PFSK-1 (cell line): Measurements from ENCODE around the gene KRTAP27-1. TPM values are rescaled to one million over a fixed set of nuclear protein-coding genes. Genes with fewer than 3 reads are reported as not detected.

Experiments
- FOXP2 ChIP-seq: optimal IDR thresholded peaks from 2 replicates; pipeline ENCODE3; 2011; ENCODE audit warnings: borderline replicate concordance, control low read depth, inconsistent platforms; ENCODE audit not compliant: insufficient read depth; ENCODE audit errors: extremely low read length, extremely low read depth
- POLR2AphosphoS5 ChIP-seq: IDR thresholded peaks from 2 replicates; pipeline ENCODE4 v1.6.1; 2012; ENCODE audit warnings: low read depth, mild to moderate bottlenecking, control low read depth, low read length, moderate library complexity
- SIN3A ChIP-seq: IDR thresholded peaks from 2 replicates; pipeline ENCODE4 v1.6.1; 2012; ENCODE audit warnings: mild to moderate bottlenecking, low read length, moderate library complexity, borderline replicate concordance; ENCODE audit not compliant: insufficient read depth
- TAF1 ChIP-seq: IDR thresholded peaks from 2 replicates; pipeline ENCODE4 v1.6.1; 2012; ENCODE audit warnings: low read length, control low read depth, borderline replicate concordance; ENCODE audit not compliant: insufficient read depth
- polyA plus RNA-seq: library from polyadenylated mRNA; unstranded; fragments of >200 nt; gene quantifications from one replicate; pipeline ENCODE4 v1.2.1, GENCODE V29; 2012; ENCODE audit warnings: low read depth, missing spikeins; ENCODE audit not compliant: insufficient read length
- TF ChIP-seq, protein P1 (sequence below), 2 experiments: IDR thresholded peaks; 2 replicates each; pipeline versions ENCODE4 v1.6.1 to v1.8.0; 2011 to 2012; ENCODE audit warnings: low read depth in 2 of 2, low read length in 2 of 2, control low read depth in 1 of 2, inconsistent platforms in 1 of 2, mild to moderate bottlenecking in 1 of 2, moderate library complexity in 1 of 2; ENCODE audit not compliant: insufficient read depth in 1 of 2

Gene KRTAP27-1, protein sequence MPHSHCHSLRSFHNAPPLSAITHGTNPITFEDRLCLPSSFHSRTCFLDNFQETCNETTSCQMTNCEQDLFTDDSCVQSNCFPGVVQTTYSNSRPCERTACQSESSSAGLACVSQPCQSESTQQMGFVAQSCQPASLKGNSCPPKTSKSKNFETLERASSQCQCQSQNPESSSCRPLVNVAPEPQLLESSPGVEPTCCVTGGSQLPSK
- not detected for polyA plus RNA-seq

DNA sequence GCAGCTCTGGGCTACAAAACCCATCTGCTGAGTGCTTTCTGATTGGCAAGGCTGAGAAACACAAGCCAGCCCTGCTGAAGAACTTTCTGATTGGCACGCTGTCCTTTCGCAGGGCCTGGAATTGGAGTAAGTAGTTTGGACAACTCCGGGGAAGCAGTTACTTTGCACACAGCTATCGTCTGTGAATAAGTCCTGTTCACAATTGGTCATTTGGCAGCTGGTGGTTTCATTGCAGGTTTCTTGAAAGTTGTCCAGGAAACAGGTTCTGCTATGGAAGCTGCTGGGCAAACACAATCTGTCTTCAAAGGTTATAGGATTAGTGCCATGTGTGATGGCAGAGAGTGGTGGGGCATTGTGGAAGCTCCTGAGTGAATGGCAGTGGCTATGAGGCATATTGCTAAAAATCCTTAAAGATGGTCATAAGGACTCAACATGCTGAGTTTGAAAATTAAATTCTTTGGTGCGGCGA, at the start of gene KRTAP27-1:
Gene KRTAP27-1, minus strand, starts transcription at position 419 of the 469 bp plus-strand sequence. Its CDS starts 26 bp downstream, at position 393.
- TF ChIP-seq SIN3A (no peak), POLR2AphosphoS5 (no peak), TAF1 (no peak), FOXP2 (no peak)
- TF ChIP-seq, protein P1, sequence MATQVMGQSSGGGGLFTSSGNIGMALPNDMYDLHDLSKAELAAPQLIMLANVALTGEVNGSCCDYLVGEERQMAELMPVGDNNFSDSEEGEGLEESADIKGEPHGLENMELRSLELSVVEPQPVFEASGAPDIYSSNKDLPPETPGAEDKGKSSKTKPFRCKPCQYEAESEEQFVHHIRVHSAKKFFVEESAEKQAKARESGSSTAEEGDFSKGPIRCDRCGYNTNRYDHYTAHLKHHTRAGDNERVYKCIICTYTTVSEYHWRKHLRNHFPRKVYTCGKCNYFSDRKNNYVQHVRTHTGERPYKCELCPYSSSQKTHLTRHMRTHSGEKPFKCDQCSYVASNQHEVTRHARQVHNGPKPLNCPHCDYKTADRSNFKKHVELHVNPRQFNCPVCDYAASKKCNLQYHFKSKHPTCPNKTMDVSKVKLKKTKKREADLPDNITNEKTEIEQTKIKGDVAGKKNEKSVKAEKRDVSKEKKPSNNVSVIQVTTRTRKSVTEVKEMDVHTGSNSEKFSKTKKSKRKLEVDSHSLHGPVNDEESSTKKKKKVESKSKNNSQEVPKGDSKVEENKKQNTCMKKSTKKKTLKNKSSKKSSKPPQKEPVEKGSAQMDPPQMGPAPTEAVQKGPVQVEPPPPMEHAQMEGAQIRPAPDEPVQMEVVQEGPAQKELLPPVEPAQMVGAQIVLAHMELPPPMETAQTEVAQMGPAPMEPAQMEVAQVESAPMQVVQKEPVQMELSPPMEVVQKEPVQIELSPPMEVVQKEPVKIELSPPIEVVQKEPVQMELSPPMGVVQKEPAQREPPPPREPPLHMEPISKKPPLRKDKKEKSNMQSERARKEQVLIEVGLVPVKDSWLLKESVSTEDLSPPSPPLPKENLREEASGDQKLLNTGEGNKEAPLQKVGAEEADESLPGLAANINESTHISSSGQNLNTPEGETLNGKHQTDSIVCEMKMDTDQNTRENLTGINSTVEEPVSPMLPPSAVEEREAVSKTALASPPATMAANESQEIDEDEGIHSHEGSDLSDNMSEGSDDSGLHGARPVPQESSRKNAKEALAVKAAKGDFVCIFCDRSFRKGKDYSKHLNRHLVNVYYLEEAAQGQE (IDR thresholded peaks at IDR 0.05; ENCODE audit: insufficient read depth in 1 of 2, low read depth in 2 of 2, low read length in 2 of 2) = no peak

DNA sequence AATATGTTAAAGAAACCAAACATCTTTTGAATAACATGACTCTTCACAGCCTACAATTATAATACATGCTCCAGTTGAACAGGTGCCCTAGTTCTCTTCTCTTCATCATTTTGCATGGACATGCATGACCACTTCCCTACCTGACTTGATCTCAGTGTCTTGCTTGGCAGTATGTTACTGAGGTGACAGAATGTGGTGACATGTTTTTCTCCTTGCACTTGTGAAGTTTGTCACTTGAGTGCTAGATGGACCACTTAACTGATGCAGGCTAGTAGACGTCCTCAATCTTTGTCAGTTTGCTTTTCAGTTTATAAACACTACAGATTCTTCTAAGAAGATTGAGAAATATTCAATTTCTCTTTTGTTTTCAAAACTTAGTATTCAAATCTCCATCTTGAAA, 44.7 kb upstream of the KRTAP27-1 start:
- TF ChIP-seq FOXP2 (no peak), TAF1 (no peak), SIN3A (no peak), POLR2AphosphoS5 (no peak)
- TF ChIP-seq, protein P1 (IDR thresholded peaks at IDR 0.05; ENCODE audit: insufficient read depth in 1 of 2, low read depth in 2 of 2, low read length in 2 of 2) = no peak

DNA sequence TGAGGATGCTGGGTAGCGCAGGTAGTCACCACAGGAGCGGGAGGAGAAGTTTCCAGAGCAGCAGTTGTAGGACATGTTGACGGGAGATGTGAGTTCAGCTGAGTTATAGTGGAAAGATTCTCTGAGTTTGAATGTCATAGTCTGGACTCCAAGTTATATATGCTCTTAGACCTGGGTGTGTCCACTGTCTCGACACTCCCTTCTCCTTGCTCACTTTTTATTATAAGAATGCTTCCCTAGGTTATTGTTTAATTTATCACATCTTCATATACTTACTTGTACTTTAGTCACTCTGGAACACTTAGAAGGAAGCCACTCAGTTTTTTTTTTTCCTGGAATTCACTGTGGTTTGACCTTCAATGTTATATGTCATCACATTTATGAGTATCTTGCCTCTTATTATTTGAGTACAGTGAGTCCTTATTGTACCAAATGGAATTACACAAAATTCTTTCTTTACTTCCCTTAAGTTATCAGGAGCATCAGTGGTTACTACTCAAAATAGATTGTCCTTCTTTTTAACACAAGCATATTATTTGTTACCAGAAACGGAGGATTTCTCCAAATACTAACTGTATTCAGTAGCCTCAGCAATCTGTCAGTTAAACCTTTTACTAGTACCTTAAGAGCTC, 34.8 kb upstream of the KRTAP27-1 start, which contains the start of gene KRTAP13-2:
Gene KRTAP13-2, minus strand, starts transcription at position 133 of the 632 bp plus-strand sequence. Its CDS starts 58 bp downstream, at position 75.
- TF ChIP-seq POLR2AphosphoS5 (no peak), TAF1 (no peak), FOXP2 (no peak), SIN3A (no peak)
- TF ChIP-seq, protein P1 (IDR thresholded peaks at IDR 0.05; ENCODE audit: insufficient read depth in 1 of 2, low read depth in 2 of 2, low read length in 2 of 2) = no peak

DNA sequence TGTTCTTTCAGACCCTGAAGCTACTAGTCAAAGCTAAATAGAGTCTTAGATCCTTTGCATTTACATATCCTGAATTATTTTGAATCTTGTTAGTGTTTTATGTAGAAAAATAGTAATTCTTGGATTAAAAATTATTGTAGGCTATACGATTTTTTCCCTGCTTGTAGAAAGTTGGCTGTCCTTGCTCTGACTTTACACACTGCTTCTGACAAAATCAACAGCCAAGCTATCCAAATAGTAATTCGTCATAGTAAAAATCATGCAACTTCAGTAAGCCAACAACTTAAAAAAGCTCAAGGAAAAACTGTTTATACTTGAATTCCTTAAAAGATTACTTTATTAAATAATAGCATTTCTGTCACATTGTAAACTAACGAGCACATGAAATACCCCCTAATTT, 18.4 kb upstream of the KRTAP27-1 start:
- no peak for TF ChIP-seq SIN3A
- TF ChIP-seq FOXP2 = no peak
- TF ChIP-seq, protein P1 (IDR thresholded peaks at IDR 0.05; ENCODE audit: insufficient read depth in 1 of 2, low read depth in 2 of 2, low read length in 2 of 2) = no peak
- TF ChIP-seq POLR2AphosphoS5 = no peak
- no peak for TF ChIP-seq TAF1
